DMS153 treated with DMSO at 0.1 percent for 48 hours (cell line): Measurements from ENCODE around the gene DEPDC1B.
A peak's percentile ranks its signal among the peaks of the same experiment; 100 is the strongest.
"Not testable (repeated sequence)": the region's sequence is repeated elsewhere in the genome, so short reads cannot be mapped to it uniquely, and the experiment has no call there.

ENCODE experiments used
- DNase-seq: peaks from one replicate; lab custom pipeline; 2025; ENCODE audit not compliant: unreplicated experiment; lab: John Stamatoyannopoulos, UW

DEPDC1B gene

GRCh38 chr5:60651872-60652620, 47.9 kb downstream of the DEPDC1B start:
- DNase-seq, result no peak

DNA sequence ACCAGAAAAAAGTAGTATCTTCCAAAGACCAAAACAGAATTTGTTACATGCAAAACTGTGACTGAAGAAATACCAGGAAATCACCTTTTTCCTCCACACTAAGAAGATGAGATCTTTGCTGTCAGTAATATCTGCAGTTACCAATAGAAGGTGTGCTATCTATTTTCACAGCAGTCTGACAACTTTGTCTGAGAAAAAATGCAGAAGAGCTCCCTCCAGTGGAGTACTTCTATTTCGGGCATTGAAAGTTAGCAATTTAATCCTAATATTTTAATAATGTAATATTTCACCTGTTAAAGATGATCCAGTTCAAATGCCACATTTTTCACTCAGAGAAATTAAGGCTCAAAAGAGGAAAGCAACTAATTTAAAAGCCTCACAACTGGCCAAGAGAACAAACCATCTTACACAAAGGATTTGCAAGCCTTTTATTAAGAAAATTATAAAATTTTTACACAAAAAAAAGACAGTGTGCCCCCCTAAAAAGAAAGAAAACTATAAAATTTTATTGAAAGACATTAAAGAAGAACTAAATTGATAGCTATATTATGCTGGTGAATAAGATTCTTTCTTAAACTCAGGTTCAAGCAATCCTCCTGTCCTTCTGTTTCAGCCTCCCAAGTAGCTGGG, 50.6 kb downstream of the DEPDC1B start:
- peak; percentile 3 for DNase-seq

GRCh38 chr5:60648175-60648574, 51.8 kb downstream of the DEPDC1B start:
- DNase-seq, result no peak

- DNase-seq, result no peak
These were observed 59.1 kb downstream of the DEPDC1B start for GRCh38 chr5:60640901-60641300.

- no peak for DNase-seq
These were observed 60.4 kb downstream of the DEPDC1B start for GRCh38 chr5:60639544-60639943.

GRCh38 chr5:60638300-60638699, 61.7 kb downstream of the DEPDC1B start:
- DNase-seq, result no peak

GRCh38 chr5:60636644-60637043, 63.3 kb downstream of the DEPDC1B start:
- no peak for DNase-seq

DNA sequence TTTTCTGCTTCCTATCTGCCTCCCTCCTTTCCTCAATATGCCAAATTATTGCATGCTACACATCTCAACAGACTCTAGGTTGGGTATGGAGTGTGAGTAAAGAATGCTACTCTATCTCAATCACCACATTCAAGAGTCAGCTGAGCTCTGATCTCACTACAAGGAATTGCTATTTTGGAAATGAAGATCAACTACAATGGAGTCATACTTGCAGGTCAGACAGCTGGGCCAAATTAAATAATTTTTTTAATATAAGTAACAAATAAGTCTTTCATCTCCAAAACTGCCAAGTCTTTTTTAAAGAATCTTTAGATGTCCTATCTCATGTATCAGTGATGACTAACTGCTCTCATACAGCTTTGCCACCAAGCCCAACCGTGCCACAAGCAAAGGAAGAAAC, 64.0 kb downstream of the DEPDC1B start:
- DNase-seq, result no peak

DNA sequence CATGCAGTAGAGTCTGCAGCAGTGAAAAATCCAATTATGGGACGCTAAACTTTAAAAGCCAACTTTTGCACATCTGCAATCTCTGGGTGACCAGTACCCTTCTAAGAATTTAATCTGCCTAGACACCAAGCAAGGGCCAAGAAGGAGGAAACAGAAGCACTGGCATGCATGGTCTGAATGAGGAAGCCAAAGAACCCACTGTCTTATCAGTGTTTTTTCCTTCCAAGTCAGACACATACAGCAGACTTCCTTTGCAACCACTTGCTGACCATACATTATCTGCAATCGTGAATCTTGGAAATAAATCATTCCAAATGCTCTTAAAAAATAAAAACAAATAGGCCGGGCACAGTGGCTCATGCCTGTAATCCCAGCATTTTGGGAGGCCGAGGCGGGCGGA, 65.9 kb downstream of the DEPDC1B start:
- DNase-seq, result no peak

DNA sequence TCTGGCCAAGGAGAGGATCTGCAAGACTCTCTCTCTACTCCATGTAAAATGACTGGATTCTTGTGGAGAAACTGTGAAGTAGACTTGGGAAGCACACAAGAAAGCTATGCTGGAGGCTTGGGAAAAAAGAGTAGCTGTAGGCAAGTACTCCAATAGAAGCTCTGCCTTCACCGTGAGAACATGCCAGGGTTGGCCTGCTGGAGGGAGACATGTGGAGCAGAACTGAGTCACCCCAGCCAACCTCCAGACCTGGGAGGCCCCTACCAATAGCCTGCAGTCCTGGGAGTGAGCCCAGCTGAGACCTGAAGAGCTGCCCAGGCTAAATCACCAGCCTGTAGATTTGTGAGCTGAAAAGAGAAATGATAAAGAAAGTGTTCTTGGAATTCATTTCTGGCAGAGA, 66.6 kb downstream of the DEPDC1B start:
- DNase-seq, result no peak

DNA sequence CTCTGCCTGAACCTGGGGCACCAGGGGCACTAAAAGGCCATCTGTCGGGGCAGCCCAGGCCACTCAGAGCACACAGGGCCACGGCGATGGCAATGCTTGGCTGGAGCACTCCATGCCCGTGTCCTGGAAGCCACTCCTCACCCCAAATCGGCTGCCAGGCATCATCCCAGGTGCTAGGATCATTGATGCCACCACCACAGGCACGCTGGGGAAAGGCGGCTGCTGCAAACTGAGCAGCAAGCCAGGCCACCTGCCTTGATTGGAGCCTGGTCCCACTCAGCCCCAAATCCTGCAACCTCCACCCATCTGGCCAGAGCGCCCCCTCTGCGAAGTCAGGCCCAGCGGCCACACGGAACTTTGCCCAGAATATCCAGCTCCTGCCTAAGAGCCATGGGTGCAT, 67.8 kb downstream of the DEPDC1B start:
- DNase-seq, result no peak

- DNase-seq, result no peak
These were observed 69.1 kb downstream of the DEPDC1B start for GRCh38 chr5:60630836-60631235.

- no peak for DNase-seq
These were observed 69.8 kb downstream of the DEPDC1B start for GRCh38 chr5:60630179-60630578.

DNA sequence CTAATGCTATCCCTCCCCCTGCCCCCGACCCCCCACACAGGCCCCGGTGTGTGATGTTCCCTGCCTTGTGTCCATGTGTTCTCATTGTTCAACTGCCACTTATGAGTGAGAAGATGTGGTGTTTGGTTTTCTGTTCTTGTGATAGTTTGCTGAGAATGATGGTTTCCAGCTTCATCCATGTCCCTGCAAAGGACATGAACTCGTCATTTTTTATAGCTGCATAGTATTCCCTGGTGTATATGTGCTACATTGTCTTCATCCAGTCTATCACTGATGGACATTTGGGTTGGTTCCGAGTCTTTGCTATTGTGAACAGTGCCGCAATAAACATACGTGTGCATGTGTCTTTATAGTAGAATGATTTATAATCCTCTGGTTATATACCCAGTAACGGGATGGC, 75.1 kb downstream of the DEPDC1B start:
- not testable (repeated sequence) for DNase-seq

DNA sequence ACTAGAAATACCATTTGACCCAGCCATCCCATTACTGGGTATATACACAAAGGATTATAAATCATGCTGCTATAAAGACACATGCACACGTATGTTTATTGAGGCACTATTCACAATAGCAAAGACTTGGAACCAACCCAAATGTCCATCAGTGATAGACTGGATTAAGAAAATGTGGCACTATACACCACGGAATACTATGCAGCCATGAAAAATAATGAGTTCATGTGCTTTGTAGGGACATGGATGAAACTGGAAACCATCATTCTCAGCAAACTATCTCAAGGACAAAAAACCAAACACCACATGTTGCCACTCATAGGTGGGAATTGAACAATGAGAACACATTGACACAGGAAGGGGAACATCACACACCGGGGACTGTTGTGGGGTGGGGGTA, 79.2 kb downstream of the DEPDC1B start:
- DNase-seq, result not testable (repeated sequence)

DNA sequence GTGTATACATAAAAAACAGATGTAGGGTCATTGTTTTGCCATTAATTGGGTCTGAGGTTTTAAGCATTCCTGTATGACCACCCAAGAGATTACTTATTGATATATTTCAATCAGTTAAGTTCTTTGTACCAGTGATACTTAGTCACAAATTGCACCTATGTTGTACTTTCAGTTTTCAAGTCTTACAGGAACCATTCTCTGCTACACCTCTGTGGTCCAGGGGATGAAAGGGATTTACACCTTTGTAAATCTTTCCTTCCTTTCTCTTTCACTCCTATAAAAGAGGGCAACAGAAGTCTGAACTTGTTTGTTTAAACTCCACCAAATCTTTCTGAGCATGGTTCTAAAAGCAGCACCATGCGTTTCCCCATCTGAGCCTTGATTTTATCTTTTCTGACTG, 86.1 kb downstream of the DEPDC1B start:
- no peak for DNase-seq

DNA sequence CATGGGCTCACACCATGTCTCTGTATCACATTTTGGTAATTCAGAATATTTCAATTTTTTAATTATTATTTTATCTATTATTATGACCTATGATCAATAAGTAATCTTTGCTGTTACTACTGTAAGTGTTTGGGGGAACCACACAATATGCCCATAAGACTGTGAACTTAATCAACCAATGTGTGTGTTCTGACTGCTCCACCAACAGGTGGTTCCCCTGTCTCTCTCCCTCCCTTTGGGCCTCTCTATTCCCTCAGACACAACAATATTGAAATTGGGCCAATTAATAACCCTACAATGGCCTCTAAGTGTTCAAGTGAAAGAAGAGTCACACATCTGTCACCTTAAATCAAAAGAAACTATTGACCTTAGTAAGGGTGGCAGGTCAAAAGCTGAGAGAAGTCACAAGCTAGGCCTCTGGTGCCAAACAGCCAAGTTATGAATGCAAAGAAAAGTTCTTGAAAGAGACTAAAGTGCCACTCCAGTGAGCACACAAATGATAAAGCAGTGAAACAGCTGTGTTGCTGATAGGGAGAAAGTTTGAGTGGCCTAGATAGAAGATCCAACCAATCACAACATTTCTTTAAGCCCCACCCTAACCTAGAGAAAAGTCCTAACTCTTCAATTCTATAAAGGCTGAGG, 88.7 kb downstream of the DEPDC1B start:
- DNase-seq, result no peak

GRCh38 chr5:60604771-60605170, 95.2 kb downstream of the DEPDC1B start:
- DNase-seq, result no peak

- no peak for DNase-seq
These were observed 101.5 kb downstream of the DEPDC1B start for GRCh38 chr5:60598424-60598823.

GRCh38 chr5:60597572-60598320, 102.2 kb downstream of the DEPDC1B start:
- no peak for DNase-seq

DNA sequence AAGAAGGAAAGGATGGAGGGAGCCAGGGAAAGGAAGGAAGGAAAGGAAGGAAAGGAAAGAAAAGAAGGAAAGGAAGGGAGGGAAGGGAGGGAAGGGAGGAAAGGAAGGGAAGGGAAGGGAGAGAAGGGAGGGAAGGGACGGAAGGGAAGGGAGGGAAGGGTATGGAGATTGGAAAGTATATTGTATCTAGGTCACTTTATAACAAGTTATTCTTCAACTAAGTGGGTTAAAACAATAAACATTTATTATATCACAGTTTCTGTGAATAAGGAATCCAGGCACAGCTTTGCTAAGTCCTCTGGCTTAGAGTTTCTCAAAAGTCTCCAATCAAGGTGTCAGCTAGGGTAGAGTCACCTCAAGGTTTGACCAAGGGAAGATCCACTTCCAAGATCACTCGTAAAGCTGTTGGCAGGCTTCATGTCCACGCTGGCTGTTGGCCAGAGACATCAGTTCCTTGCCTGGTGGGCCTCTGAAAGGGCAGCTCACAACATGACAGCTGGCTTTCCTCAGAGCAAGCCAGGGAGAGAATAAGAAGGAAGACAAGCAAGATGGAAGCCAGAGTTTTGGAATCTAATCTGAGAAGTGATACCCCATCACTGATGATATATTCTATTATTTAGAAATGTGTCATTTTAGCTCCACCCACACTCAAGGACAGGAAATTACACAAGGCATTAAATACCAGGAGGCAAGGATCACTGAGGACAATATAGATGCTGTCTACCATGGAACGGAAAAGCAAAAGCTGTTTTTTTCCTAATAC, 105.1 kb downstream of the DEPDC1B start:
- DNase-seq, result no peak
